ENCODE results near the gene TCF21.

The TCF21 gene

DNA sequence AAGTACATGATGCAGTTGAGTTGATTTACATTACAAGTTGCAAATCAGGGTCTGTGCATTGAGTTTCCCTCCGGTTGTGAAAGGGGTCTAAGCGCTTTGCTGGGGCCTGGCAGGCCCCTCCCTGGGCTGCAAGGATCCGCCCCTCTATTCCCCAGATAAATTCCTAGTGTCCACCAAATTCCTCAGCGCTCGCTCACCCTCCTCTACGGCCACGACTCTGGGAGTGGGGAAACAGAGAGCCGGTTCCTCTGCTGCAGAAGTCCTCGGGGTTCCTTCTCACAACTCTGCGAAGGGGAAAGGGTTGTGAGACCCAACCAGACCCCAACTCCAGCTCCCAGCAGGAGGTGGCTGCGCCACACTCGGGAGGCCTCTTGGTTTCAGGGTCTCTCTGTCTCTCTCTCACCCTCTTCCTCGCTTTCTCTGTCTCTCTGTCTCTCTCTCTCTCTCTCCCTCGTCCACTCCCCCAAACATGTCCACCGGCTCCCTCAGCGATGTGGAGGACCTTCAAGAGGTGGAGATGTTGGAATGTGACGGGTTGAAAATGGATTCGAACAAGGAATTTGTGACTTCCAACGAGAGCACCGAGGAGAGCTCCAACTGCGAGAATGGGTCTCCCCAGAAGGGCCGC is at the start of gene TCF21:
Gene TCF21, plus strand, starts transcription at position 185 of the 628 bp plus-strand sequence. Its CDS starts 285 bp downstream, at position 470.
- no peak for DNase-seq (ENCODE audit: extremely low read depth, low read depth)
- TF ChIP-seq, protein P1, sequence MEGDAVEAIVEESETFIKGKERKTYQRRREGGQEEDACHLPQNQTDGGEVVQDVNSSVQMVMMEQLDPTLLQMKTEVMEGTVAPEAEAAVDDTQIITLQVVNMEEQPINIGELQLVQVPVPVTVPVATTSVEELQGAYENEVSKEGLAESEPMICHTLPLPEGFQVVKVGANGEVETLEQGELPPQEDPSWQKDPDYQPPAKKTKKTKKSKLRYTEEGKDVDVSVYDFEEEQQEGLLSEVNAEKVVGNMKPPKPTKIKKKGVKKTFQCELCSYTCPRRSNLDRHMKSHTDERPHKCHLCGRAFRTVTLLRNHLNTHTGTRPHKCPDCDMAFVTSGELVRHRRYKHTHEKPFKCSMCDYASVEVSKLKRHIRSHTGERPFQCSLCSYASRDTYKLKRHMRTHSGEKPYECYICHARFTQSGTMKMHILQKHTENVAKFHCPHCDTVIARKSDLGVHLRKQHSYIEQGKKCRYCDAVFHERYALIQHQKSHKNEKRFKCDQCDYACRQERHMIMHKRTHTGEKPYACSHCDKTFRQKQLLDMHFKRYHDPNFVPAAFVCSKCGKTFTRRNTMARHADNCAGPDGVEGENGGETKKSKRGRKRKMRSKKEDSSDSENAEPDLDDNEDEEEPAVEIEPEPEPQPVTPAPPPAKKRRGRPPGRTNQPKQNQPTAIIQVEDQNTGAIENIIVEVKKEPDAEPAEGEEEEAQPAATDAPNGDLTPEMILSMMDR (IDR thresholded peaks at IDR 0.05; ENCODE audit: low read depth, low read length), result no peak

DNA sequence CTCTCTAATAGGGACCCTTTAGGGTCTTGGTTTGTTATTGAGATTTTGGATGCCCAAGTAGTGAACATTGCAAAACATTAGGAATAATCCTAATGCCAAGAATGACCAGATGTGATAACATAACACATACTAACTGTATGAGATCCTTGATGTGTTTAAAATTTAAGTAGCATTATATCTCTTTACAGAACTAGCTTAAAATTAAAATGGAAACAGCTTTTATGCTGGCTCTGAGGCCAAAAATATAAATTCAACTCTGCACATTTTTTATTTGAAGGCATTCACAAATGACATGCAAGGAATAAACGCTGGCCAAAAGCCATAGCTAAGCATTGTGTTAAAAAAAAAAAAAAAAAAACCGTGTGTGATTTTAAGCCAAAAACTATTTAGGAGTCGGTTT is 47.7 kb upstream of the TCF21 start:
- no peak for DNase-seq (ENCODE audit: extremely low read depth, low read depth)
- TF ChIP-seq, protein P1 (IDR thresholded peaks at IDR 0.05; ENCODE audit: low read depth, low read length), result no peak

DNA sequence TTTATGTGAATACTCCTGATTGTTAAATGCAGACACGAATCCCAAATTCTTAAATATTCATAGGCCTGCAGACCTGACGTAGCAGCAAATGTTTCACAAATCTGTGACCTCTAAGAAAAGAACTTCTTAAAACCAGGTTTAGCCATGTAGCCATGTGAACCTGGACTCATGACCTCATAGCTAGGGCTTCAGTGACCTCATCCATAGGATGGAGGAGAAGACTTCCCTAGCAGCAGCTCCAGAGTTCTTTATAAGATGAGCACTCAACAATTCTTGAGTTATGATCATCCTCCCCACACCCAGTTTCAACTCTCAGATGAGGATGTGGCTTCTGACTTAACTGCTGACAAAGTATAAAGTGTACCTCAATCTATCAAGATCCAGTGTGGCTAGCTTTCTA is 45.8 kb upstream of the TCF21 start:
- TF ChIP-seq, protein P1 (IDR thresholded peaks at IDR 0.05; ENCODE audit: low read depth, low read length), result no peak

DNA sequence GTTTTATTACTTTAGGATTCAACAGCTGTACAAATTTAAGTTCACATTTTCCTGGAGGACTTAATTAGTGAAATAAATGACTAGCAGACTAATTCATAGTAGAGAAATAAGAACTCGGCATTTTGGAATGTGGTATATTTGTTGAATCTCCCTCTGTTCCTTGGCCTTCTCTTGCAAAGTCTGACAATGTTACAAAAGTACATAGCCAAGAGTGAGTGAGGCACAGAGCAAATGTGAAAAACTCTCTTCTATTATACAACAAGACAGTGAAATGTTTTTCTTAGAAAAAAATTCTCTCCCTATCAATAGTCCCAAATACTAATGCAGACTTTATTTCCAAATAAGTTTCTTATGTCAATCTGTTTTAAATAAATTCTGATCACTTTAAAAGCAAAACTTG is 44.2 kb upstream of the TCF21 start:
- no peak for DNase-seq (ENCODE audit: extremely low read depth, low read depth)
- TF ChIP-seq, protein P1 (IDR thresholded peaks at IDR 0.05; ENCODE audit: low read depth, low read length), result no peak

More for the DNA sequence above, 45.8 kb upstream of the TCF21 start:
- DNase-seq (ENCODE audit: extremely low read depth, low read depth), result no peak

DNA sequence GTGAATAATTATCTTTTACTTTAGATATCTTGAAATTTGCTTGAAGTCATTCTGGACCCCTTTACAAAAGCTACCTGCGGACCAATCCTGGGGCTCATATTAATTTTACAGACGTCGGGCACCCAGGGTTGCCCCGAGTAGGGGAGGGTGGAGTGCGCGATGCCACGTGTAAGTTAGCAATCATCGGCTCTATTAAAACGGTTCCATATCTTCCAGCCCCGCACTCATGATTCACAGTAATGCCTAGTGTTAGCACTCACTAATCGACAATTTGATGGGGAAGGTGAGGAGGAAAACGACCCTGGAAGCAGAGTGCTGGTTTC is 34.9 kb upstream of the TCF21 start:
- TF ChIP-seq, protein P1 (IDR thresholded peaks at IDR 0.05; ENCODE audit: low read depth, low read length), result no peak
- DNase-seq (ENCODE audit: extremely low read depth, low read depth), result no peak

DNA sequence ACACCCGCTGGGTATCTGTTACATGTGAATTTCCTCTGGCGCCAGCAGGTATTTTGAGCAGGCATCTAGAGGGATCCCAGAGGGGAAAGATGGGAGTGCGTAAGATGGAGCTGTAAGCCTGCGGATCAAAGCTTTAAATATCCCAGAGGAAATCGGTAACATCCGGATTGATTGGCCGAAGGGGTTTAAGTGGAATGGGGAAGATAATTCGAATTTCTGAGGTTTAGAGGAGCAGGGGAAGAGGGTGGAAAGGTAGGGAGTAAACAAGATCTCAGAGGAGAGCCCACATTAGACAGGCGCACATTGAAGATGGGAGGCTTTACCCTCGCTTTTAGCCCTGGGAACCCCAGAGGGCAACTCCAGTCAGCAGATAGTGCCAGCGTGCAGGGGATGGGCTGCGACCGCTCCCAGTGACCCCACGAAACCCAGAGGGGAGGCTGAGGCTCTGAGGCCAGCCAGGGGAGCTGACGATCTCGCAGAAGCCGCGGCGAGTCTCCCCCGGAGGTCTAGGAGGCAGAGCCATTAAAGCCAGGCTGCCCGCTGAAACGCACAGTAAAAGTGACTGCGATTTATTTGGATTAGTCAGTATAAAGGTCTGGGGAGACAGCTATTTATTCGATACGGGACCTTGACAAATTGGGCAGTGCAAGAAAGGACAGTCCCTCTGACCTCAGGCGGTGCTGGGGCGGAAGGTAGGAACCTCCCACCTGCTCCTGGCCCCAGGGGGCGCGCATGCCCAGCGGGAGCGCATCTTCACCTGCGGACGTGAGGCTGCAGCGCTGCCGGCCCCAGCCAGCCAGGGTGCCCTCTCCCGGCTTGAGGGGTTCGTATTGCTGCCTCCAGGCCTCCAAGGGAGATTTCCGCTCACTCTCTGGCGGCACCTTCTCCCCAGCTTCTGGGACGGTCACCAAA is 34.3 kb upstream of the TCF21 start:
- no peak for DNase-seq (ENCODE audit: extremely low read depth, low read depth)
- TF ChIP-seq, protein P1 (IDR thresholded peaks at IDR 0.05; ENCODE audit: low read depth, low read length), result no peak
